Neural cell (in vitro differentiated cells): ENCODE data around the gene GABRG3. TPM values are rescaled to one million over a fixed set of nuclear protein-coding genes. Genes with fewer than 3 reads are reported as not detected.

ENCODE experiments used
- H2AFZ ChIP-seq: fragments of 200-600, 300-800 bp; sonication (generic), shearing (Covaris generic); 2 replicates; pipeline ENCODE4 v1.6.0; 2014; ENCODE audit warnings: low read depth, mild to moderate bottlenecking, antibody characterized with exemption, low read length, moderate library complexity
- H3F3A ChIP-seq: fragments of 200-600 bp; shearing (Covaris generic); 2 replicates; pipeline ENCODE4 v1.6.1; 2016; ENCODE audit warnings: mild to moderate bottlenecking, moderate library complexity, mixed read lengths, antibody characterized with exemption, low read length; ENCODE audit not compliant: insufficient read depth, poor library complexity, severe bottlenecking
- H3K27ac ChIP-seq: fragments of 200-600, 300-800 bp; sonication (generic), shearing (Covaris generic); 2 replicates; pipeline ENCODE4 v1.5.1; 2014; ENCODE audit warnings: mild to moderate bottlenecking, low read length, moderate library complexity
- H3K27me3 ChIP-seq: fragments of 300-800, 200-600 bp; sonication (generic), shearing (Covaris generic); 2 replicates; pipeline ENCODE4 v1.6.0; 2014; ENCODE audit warnings: mild to moderate bottlenecking, low read depth, low read length, moderate library complexity; ENCODE audit not compliant: insufficient read depth
- H3K36me3 ChIP-seq: fragments of 300-800, 200-600 bp; sonication (generic), shearing (Covaris generic); 2 replicates; pipeline ENCODE4 v1.5.1; 2014; ENCODE audit warnings: mild to moderate bottlenecking, antibody characterized with exemption, low read length, moderate library complexity; ENCODE audit not compliant: insufficient read depth
- H3K4me2 ChIP-seq: fragments of 300-800, 200-600 bp; sonication (generic), shearing (Covaris generic); 2 replicates; pipeline ENCODE4 v1.6.0; 2014; ENCODE audit warnings: mild to moderate bottlenecking, low read length
- H3K4me3 ChIP-seq: fragments of 300-800, 200-600 bp; sonication (generic), shearing (Covaris generic); 2 replicates; pipeline ENCODE4 v1.5.1; 2014; ENCODE audit warnings: mild to moderate bottlenecking, low read length, moderate library complexity
- H3K79me2 ChIP-seq: fragments of 200-600 bp; shearing (Covaris generic); replicated peaks from 2 replicates; pipeline ENCODE4 v1.6.0; 2014; ENCODE audit warnings: mild to moderate bottlenecking, low read length, moderate library complexity; ENCODE audit not compliant: insufficient read depth
- H3K9ac ChIP-seq: fragments of 300-800, 200-600 bp; sonication (generic), shearing (Covaris generic); 2 replicates; pipeline ENCODE4 v1.6.1; 2016; ENCODE audit warnings: mild to moderate bottlenecking, low read length, mixed read lengths
- H3K9me2 ChIP-seq: fragments of 200-600 bp; shearing (Covaris generic); 2 replicates; pipeline ENCODE4 v1.6.1; 2016; ENCODE audit warnings: mild to moderate bottlenecking, low read length, mixed read lengths; ENCODE audit not compliant: insufficient read depth
- H3K9me3 ChIP-seq: fragments of 200-600, 300-800 bp; sonication (generic), shearing (Covaris generic); 2 replicates; pipeline ENCODE4 v1.6.1; 2016; ENCODE audit warnings: mild to moderate bottlenecking, mixed run types, low read length, moderate library complexity, mixed read lengths
- H4K20me1 ChIP-seq: fragments of 200-600 bp; shearing (Covaris generic); 2 replicates; pipeline ENCODE4 v1.6.1; 2016; ENCODE audit warnings: mild to moderate bottlenecking, mixed run types; ENCODE audit not compliant: insufficient read depth
- EP300 ChIP-seq: fragments of 450-650 bp; conservative IDR thresholded peaks from 2 replicates; pipeline ENCODE4 v1.6.1; 2014; ENCODE audit warnings: antibody characterized with exemption, mild to moderate bottlenecking, moderate library complexity; ENCODE audit not compliant: poor library complexity, severe bottlenecking
- EZH2 ChIP-seq: fragments of 200-600, 300-800 bp; shearing (Covaris generic), sonication (generic); IDR thresholded peaks from 2 replicates; pipeline ENCODE4 v1.6.1; 2014; ENCODE audit warnings: antibody characterized with exemption, low read length, borderline replicate concordance, mild to moderate bottlenecking; ENCODE audit not compliant: insufficient read depth, poor library complexity, severe bottlenecking
- MXI1 ChIP-seq: fragments of 450-650 bp; conservative IDR thresholded peaks from 2 replicates; pipeline ENCODE4 v1.6.1; 2014; ENCODE audit warnings: antibody characterized with exemption, mild to moderate bottlenecking; ENCODE audit not compliant: poor library complexity, severe bottlenecking
- POLR2AphosphoS5 ChIP-seq: IDR thresholded peaks from 2 replicates; pipeline ENCODE4 v1.6.1; 2012
- RAD21 ChIP-seq: fragments of 450-650 bp; conservative IDR thresholded peaks from 2 replicates; pipeline ENCODE4 v1.6.1; 2014; ENCODE audit warnings: antibody characterized with exemption, mild to moderate bottlenecking, moderate library complexity
- SMC3 ChIP-seq: fragments of 450-650 bp; conservative IDR thresholded peaks from 2 replicates; pipeline ENCODE4 v1.6.1; 2014; ENCODE audit warnings: antibody characterized with exemption, mild to moderate bottlenecking, moderate library complexity; ENCODE audit not compliant: poor library complexity
- TAF1 ChIP-seq: IDR thresholded peaks from 2 replicates; pipeline ENCODE4 v1.6.1; 2012; ENCODE audit warnings: low read depth
- polyA plus RNA-seq: library from polyadenylated mRNA; depleted of rRNA; stranded (reverse); fragments of >200 nt; gene quantifications from 2 replicates; pipeline ENCODE4 v1.2.3, GENCODE V29; 2014
- TF ChIP-seq, protein P1 (sequence below): IDR thresholded peaks from 2 replicates; pipeline ENCODE4 v1.6.1; 2012; ENCODE audit warnings: borderline replicate concordance
- TF ChIP-seq, protein P2 (sequence below): fragments of 450-650 bp; IDR thresholded peaks from 2 replicates; pipeline ENCODE4 v1.5.1; 2014; ENCODE audit warnings: antibody characterized with exemption, mild to moderate bottlenecking, moderate library complexity; ENCODE audit not compliant: poor library complexity, severe bottlenecking

Gene GABRG3
- polyA plus RNA-seq, 1 donor from 2014 or later: 1.2 TPM

DNA sequence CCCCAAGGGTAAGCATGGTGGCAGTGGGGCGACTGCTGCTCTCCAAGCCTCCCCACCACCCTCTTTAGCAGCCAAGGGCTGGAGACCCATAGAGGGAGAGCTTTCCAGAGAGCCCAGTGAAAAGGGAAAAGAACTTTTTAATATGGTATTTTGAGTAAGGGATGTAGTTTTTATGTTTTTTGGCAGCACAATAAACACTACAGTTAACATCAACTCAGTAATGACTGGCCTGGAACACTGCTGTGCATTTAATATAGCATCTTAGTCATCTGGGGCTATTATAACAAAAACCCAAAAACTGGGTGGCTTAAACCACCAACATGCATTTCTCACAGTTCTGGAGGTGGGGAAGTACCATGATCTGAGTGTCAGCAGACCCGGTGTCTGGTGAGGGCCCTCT lies 495.8 kb downstream of the GABRG3 start:
- Histone ChIP-seq H3K79me2 (no peaks in the 10 kb centered on the region), H4K20me1 (no peaks in the 10 kb centered on the region), H3K36me3 (no peaks in the 10 kb centered on the region), H3K27ac (no peak overlapping the region), H3K9ac (no peak overlapping the region), H3K9me3 (no peaks in the 10 kb centered on the region), H3K27me3 (no peaks in the 10 kb centered on the region), H3K4me2 (no peak overlapping the region), H3K9me2 (no peaks in the 10 kb centered on the region), H2AFZ (no peak overlapping the region), H3K4me3 (no peak overlapping the region), H3F3A (no peaks in the 10 kb centered on the region)
- TF ChIP-seq MXI1 (no peak), TAF1 (no peak), RAD21 (no peak), EP300 (no peak), POLR2AphosphoS5 (no peak), EZH2 (no peak), SMC3 (no peak)
- TF ChIP-seq, protein P1, sequence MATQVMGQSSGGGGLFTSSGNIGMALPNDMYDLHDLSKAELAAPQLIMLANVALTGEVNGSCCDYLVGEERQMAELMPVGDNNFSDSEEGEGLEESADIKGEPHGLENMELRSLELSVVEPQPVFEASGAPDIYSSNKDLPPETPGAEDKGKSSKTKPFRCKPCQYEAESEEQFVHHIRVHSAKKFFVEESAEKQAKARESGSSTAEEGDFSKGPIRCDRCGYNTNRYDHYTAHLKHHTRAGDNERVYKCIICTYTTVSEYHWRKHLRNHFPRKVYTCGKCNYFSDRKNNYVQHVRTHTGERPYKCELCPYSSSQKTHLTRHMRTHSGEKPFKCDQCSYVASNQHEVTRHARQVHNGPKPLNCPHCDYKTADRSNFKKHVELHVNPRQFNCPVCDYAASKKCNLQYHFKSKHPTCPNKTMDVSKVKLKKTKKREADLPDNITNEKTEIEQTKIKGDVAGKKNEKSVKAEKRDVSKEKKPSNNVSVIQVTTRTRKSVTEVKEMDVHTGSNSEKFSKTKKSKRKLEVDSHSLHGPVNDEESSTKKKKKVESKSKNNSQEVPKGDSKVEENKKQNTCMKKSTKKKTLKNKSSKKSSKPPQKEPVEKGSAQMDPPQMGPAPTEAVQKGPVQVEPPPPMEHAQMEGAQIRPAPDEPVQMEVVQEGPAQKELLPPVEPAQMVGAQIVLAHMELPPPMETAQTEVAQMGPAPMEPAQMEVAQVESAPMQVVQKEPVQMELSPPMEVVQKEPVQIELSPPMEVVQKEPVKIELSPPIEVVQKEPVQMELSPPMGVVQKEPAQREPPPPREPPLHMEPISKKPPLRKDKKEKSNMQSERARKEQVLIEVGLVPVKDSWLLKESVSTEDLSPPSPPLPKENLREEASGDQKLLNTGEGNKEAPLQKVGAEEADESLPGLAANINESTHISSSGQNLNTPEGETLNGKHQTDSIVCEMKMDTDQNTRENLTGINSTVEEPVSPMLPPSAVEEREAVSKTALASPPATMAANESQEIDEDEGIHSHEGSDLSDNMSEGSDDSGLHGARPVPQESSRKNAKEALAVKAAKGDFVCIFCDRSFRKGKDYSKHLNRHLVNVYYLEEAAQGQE: no peak
- TF ChIP-seq, protein P2, sequence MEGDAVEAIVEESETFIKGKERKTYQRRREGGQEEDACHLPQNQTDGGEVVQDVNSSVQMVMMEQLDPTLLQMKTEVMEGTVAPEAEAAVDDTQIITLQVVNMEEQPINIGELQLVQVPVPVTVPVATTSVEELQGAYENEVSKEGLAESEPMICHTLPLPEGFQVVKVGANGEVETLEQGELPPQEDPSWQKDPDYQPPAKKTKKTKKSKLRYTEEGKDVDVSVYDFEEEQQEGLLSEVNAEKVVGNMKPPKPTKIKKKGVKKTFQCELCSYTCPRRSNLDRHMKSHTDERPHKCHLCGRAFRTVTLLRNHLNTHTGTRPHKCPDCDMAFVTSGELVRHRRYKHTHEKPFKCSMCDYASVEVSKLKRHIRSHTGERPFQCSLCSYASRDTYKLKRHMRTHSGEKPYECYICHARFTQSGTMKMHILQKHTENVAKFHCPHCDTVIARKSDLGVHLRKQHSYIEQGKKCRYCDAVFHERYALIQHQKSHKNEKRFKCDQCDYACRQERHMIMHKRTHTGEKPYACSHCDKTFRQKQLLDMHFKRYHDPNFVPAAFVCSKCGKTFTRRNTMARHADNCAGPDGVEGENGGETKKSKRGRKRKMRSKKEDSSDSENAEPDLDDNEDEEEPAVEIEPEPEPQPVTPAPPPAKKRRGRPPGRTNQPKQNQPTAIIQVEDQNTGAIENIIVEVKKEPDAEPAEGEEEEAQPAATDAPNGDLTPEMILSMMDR: no peak

DNA sequence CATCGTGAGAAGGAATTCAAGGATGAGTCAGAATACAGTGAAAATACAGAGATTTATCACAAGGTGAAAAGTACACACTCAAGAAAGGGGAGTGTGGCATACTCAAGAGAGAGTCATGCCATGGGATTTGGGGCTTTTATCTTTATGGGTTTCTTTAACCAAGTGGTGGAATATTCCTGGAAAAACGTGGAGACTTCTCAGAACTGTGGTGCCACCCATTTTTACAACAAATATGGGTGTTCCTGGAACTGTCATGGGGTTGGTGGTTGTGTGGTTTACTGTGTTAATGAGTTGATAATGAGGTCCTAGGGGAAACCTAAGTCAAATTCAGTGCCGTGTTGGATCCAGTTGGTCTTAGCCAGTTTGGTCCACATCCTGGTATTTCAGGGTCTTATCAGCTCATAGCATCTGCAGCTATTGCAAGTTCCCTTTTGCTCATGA lies 497.2 kb downstream of the GABRG3 start:
- Histone ChIP-seq H3K79me2 (no peaks in the 10 kb centered on the region), H3K27me3 (no peaks in the 10 kb centered on the region), H3K27ac (no peak overlapping the region), H3K9me2 (no peaks in the 10 kb centered on the region), H3K9me3 (no peaks in the 10 kb centered on the region), H3K9ac (no peak overlapping the region), H2AFZ (no peak overlapping the region), H3K36me3 (no peaks in the 10 kb centered on the region), H3K4me3 (no peak overlapping the region), H4K20me1 (no peaks in the 10 kb centered on the region), H3F3A (no peaks in the 10 kb centered on the region), H3K4me2 (no peak overlapping the region)
- TF ChIP-seq MXI1: no peak
- no peak for TF ChIP-seq EZH2
- TF ChIP-seq SMC3: no peak
- no peak for TF ChIP-seq POLR2AphosphoS5
- TF ChIP-seq EP300: no peak
- TF ChIP-seq, protein P2: no peak
